Measurements from ENCODE around the gene FAM131A.

Gene FAM131A

DNA sequence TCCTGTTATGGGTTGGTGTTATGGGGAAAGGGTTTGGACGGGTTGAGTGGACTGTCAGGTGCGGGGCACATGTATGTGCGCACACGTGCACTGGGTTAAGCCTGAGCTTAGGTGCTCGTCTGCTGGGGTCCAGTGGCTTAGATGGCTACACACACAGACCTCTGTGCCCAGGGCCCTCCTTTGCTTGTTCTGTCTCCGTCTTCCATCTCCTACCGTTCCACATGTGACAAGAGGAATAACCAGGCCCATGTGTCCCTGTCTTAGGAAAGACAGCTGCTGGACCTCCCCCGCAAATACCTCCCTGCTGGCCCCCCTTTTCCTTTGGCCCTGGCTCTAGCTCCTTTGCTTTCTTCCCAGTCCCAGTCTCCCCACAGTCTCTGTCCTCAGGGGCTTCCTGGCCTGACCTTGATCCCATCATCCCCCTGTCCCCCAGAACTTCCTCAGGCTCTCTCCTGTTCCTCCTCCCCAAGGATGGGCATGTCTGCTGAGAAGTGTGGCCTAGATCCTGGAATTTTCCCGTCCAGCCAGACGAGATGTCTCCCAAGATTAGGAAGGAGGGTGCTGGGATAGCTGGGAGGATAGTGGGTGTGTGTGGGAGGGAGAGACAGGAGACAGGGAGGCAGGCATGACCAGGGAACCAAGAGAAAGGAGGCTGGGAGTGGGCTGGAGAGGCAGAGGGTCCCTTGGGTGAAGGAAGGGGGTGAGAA lies 41.4 kb downstream of the FAM131A start:
- DNase-seq (ENCODE audit: low read depth), result no peak

DNA sequence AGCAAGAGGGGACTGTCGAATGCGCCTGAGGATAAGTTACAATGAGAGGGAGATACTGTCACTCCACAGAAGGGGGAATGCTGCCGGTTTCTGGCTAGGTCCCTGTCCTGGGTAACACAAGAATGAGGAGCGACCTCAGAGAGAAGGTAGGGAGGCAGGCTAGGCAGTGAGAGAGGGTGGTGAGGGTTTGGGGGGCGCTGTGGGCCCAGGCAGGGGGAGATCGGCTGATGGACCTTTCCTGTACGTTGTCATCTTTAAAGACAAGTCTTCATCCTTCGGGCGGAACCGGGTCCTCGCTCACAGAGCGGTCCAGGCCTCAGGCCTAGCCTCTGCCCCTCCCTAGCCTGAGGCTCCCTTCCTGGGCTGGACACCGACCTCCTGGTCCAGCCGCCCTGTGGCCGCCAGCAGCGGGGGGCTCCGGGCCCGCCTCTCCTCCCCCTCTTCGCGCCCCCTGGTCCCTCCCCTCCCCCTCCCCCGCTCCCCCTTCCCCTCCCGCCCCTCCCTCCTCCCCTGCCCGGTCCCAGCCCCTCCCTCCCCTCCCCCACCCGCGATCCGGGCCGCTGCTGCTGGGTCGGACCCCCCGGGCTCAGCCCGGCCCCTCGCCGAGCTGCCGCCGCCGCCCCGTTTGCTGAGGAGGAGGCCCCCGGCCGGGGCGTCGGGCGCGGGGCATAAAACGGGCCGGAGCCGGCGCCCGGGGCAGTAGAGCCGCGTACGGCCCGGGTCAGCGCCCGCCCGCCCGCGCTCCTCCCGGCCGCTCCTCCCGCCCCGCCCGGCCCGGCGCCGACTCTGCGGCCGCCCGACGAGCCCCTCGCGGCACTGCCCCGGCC lies 42.2 kb downstream of the FAM131A start, which contains the start of gene CHRD:
TSS of gene CHRD (plus strand) at position 697 of the 827 bp plus-strand sequence. CDS start 265 bp downstream, outside the sequence.
- no peak for DNase-seq (ENCODE audit: low read depth)

- DNase-seq (ENCODE audit: low read depth), result no peak
Observed at GRCh38 chr3:184380185-184380626, 42.8 kb downstream of the FAM131A start.

DNA sequence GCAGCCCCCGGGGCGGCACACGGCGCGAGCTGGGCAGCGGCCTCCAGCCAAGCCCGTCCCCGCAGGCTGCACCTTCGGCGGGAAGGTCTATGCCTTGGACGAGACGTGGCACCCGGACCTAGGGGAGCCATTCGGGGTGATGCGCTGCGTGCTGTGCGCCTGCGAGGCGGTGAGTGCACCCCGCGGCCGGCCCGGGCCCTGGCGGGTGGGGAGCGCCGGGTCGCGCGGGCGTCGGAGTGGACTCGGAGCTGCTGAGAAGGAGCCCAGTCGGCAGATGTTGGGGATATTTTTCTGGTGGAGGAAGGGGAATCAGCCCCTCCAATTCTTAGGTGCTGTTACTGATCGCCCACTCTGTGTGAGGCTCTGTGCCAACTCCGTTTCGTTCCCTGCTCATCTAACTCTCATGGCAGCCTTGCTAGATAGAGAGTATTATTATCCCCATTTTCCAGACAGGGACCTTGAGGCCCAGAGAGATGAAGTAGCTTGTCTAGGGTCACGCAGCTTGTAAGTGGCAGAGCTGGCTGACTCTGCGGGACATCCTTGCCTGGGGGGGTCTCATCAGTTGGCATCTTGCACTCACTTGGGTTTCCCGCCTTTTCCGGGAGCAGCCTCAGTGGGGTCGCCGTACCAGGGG lies 43.3 kb downstream of the FAM131A start:
- DNase-seq (ENCODE audit: low read depth), result no peak

- DNase-seq (ENCODE audit: low read depth), result no peak
Observed at GRCh38 chr3:184381261-184382224, 44.1 kb downstream of the FAM131A start.

DNA sequence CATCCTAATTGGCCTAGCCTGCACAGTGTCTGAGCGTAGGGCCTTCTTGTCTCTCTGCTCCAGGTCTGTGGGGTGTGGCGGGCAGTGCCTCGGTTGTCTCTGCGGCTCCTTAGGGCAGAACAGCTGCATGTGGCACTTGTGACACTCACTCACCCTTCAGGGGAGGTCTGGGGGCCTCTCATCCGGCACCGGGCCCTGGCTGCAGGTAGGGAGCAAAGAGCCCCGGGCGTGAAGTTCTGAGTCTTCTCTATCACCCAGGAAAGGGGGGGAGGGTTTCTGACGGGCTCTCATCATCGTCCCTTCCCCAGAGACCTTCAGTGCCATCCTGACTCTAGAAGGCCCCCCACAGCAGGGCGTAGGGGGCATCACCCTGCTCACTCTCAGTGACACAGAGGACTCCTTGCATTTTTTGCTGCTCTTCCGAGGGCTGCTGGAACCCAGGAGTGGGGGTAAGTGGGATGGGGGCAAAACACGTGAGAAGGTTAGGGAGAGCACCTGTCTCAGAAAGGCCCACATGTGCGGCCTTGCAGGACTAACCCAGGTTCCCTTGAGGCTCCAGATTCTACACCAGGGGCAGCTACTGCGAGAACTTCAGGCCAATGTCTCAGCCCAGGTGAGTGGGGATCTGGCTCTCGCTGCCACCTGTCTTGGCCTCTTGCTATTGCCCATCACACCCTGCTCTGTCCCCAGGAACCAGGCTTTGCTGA lies 45.1 kb downstream of the FAM131A start:
- DNase-seq (ENCODE audit: low read depth), result no peak

GRCh38 chr3:184383033-184383740 lies 45.8 kb downstream of the FAM131A start:
- no peak for DNase-seq (ENCODE audit: low read depth)

- DNase-seq (ENCODE audit: low read depth), result no peak
Observed at GRCh38 chr3:184384342-184384741, 46.9 kb downstream of the FAM131A start.

DNA sequence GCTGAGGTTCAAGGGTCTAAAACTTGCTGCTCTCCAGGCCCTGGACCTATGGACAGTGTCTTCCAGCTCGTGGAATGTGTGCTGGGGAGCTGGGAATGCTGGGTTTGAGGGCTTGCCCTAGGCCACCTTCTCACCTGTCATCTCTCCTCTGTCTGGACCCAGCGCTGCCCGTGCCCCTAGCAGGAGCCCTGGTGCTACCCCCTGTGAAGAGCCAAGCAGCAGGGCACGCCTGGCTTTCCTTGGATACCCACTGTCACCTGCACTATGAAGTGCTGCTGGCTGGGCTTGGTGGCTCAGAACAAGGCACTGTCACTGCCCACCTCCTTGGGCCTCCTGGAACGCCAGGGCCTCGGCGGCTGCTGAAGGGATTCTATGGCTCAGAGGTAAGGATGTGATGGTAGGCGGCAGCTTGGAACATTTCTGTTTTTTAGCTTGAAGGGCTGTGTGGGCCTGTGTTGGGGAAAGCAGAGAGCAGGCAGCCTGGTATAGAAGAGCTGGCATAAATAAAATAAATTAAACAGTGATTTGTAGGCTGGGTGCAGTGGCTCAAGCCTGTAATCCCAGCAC lies 47.5 kb downstream of the FAM131A start:
- DNase-seq (ENCODE audit: low read depth), result no peak

- no peak for DNase-seq (ENCODE audit: low read depth)
Observed at GRCh38 chr3:184386047-184386806, 48.8 kb downstream of the FAM131A start.

GRCh38 chr3:184387174-184387714 lies 49.8 kb downstream of the FAM131A start:
- no peak for DNase-seq (ENCODE audit: low read depth)

DNA sequence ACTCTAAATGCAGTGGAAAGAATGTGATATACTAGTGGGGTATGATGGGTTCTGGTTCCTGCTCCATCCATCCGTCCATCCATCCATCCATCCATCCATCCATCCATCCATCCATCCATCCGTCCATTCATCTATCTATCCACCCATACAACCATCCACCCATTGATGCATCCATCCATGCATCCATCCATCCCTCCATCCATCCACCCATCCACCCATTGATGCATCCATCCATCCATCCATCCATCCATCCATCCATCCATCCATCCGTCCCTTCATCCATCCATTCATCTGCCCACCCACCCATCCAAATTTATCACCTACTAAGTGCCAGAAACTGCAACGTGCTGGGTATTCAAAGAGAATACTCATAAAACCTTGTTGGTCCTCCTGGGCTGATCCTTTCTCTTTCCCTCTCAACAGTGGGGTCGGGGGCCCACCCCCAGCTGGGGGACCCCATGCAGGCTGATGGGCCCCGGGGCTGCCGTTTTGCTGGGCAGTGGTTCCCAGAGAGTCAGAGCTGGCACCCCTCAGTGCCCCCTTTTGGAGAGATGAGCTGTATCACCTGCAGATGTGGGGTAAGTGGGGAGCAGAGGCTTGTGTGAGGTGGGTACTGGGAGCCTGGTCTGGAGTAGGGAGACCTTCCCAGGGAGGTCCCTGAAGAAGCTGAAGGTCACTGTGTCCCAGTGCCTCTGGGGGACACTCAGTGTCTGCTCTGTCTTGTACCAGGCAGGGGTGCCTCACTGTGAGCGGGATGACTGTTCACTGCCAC lies 51.0 kb downstream of the FAM131A start:
- DNase-seq (ENCODE audit: low read depth), result no peak

- no peak for DNase-seq (ENCODE audit: low read depth)
Observed at GRCh38 chr3:184388936-184389230, 51.5 kb downstream of the FAM131A start.

DNA sequence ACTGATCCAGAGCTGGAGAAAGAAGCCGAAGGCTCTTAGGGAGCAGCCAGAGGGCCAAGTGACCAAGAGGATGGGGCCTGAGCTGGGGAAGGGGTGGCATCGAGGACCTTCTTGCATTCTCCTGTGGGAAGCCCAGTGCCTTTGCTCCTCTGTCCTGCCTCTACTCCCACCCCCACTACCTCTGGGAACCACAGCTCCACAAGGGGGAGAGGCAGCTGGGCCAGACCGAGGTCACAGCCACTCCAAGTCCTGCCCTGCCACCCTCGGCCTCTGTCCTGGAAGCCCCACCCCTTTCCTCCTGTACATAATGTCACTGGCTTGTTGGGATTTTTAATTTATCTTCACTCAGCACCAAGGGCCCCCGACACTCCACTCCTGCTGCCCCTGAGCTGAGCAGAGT lies 52.0 kb downstream of the FAM131A start:
- no peak for DNase-seq (ENCODE audit: low read depth)

- DNase-seq (ENCODE audit: low read depth), result no peak
Observed at GRCh38 chr3:184389935-184390528, 52.6 kb downstream of the FAM131A start.

DNA sequence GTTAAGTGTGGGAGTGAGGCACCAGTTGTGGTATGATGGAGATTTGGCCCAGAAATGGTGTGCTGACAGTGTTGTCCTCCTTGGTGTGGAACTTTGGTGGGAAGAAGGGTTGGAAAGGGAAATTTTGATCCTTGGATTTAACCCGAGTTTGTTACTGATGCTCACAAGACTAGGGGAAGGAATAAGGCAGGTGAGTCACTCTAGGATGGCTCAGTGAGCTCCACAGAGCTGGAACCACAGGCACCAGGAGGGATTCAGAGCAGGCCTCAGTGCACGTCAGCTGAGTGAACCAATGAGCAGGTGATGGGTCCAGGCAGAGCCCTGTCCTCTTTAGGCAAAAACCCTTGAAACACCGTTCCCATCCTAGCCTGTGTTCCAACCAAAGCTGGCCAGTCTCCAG lies 53.9 kb downstream of the FAM131A start:
- DNase-seq (ENCODE audit: low read depth), result no peak

DNA sequence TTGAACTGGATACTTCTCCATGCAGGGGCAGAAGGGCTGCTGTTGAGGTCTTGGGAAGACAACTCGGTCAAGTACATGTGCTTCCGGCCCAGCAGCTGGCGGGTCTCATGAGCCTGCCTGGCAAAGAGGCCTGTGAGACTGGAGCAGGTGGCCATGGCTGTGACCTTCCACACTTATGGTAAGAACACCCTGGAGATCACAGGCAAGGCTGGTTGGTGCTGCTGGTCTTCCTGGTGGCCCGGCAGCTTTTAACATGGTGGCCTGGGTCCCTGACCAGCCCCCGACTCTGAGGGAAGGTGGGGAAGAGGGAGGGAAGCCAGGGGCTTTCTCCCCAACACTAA lies 57.9 kb downstream of the FAM131A start:
- no peak for DNase-seq (ENCODE audit: low read depth)
